ENCODE measurements around the gene NFATC1. TPM values are rescaled to one million over a fixed set of nuclear protein-coding genes. Genes with fewer than 3 reads are reported as not detected.

The NFATC1 gene
- polyA plus RNA-seq, 1 donor from 2014 or later: 0.37 TPM

GRCh38 chr18:79563949-79564348, 168.2 kb downstream of the NFATC1 start:
- Histone ChIP-seq H4K20me1 (ENCODE audit: insufficient read depth) (no peaks in the 10 kb centered on the region), H3K27me3 (ENCODE audit: insufficient read depth, low read depth, low read length) (no peaks in the 10 kb centered on the region), H3K27ac (ENCODE audit: low read length) (no peak overlapping the region), H3K79me2 (replicated peaks; ENCODE audit: insufficient read depth, low read length) (no peaks in the 10 kb centered on the region), H3K9me3 (ENCODE audit: low read length) (no peaks in the 10 kb centered on the region), H3K36me3 (ENCODE audit: insufficient read depth, low read length) (no peaks in the 10 kb centered on the region), H3F3A (ENCODE audit: insufficient read depth, low read length, poor library complexity, severe bottlenecking) (no peaks in the 10 kb centered on the region), H3K4me3 (ENCODE audit: low read length) (no peak overlapping the region), H3K9me2 (ENCODE audit: insufficient read depth, low read length) (no peaks in the 10 kb centered on the region), H3K9ac (ENCODE audit: low read length) (no peak overlapping the region), H3K4me2 (ENCODE audit: low read length) (no peak overlapping the region), H2AFZ (ENCODE audit: low read depth, low read length) (no peak overlapping the region)
- TF ChIP-seq RAD21 (conservative IDR thresholded peaks at IDR 0.05) (no peak), POLR2AphosphoS5 (IDR thresholded peaks at IDR 0.05) (no peak), CTCF (IDR thresholded peaks at IDR 0.05; ENCODE audit: poor library complexity, severe bottlenecking) (no peak), EP300 (conservative IDR thresholded peaks at IDR 0.05; ENCODE audit: poor library complexity, severe bottlenecking) (no peak), SMC3 (conservative IDR thresholded peaks at IDR 0.05; ENCODE audit: poor library complexity) (no peak), REST (IDR thresholded peaks at IDR 0.05; ENCODE audit: borderline replicate concordance) (no peak), MXI1 (conservative IDR thresholded peaks at IDR 0.05; ENCODE audit: poor library complexity, severe bottlenecking) (no peak), EZH2 (IDR thresholded peaks at IDR 0.05; ENCODE audit: borderline replicate concordance, insufficient read depth, low read length, poor library complexity, severe bottlenecking) (no peak), TAF1 (IDR thresholded peaks at IDR 0.05; ENCODE audit: low read depth) (no peak)

DNA sequence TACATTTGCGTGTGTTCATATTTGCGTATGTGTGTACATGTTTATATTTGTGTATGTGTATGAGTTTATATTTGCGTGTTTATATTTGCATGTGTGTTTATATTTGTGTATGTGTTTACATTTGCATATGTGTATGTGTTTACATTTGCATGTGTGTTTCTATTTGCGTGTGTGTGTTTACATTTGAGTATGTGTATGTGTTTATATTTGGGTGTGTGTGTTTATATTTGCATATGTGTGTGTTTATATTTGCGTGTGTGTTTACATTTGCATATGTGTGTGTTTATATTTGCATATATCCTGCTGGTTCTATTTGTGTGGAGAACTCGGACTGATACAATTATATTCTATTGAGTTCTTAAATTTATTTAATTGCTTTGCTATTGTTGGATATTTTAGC, 168.7 kb downstream of the NFATC1 start:
- H3K4me2 ChIP-seq (ENCODE audit: low read length): no peak overlapping the region
- no peak overlapping the region for H3K9ac ChIP-seq (ENCODE audit: low read length)
- H3K79me2 ChIP-seq (replicated peaks; ENCODE audit: insufficient read depth, low read length): no peaks in the 10 kb centered on the region
- no peaks in the 10 kb centered on the region for H3K27me3 ChIP-seq (ENCODE audit: insufficient read depth, low read depth, low read length)
- no peaks in the 10 kb centered on the region for H3F3A ChIP-seq (ENCODE audit: insufficient read depth, low read length, poor library complexity, severe bottlenecking)
- no peak overlapping the region for H2AFZ ChIP-seq (ENCODE audit: low read depth, low read length)
- H3K36me3 ChIP-seq (ENCODE audit: insufficient read depth, low read length): no peaks in the 10 kb centered on the region
- H3K4me3 ChIP-seq (ENCODE audit: low read length): no peak overlapping the region
- H3K9me2 ChIP-seq (ENCODE audit: insufficient read depth, low read length): no peaks in the 10 kb centered on the region
- H3K9me3 ChIP-seq (ENCODE audit: low read length): no peaks in the 10 kb centered on the region
- TF ChIP-seq RAD21 (conservative IDR thresholded peaks at IDR 0.05) (no peak), EZH2 (IDR thresholded peaks at IDR 0.05; ENCODE audit: borderline replicate concordance, insufficient read depth, low read length, poor library complexity, severe bottlenecking) (no peak), TAF1 (IDR thresholded peaks at IDR 0.05; ENCODE audit: low read depth) (no peak), MXI1 (conservative IDR thresholded peaks at IDR 0.05; ENCODE audit: poor library complexity, severe bottlenecking) (no peak), SMC3 (conservative IDR thresholded peaks at IDR 0.05; ENCODE audit: poor library complexity) (no peak), CTCF (IDR thresholded peaks at IDR 0.05; ENCODE audit: poor library complexity, severe bottlenecking) (no peak), POLR2AphosphoS5 (IDR thresholded peaks at IDR 0.05) (no peak), REST (IDR thresholded peaks at IDR 0.05; ENCODE audit: borderline replicate concordance) (no peak), EP300 (conservative IDR thresholded peaks at IDR 0.05; ENCODE audit: poor library complexity, severe bottlenecking) (no peak)
- no peaks in the 10 kb centered on the region for H4K20me1 ChIP-seq (ENCODE audit: insufficient read depth)
- no peak overlapping the region for H3K27ac ChIP-seq (ENCODE audit: low read length)
